AG04450 (cell line): ENCODE results near the gene RPL18A. TPM values are rescaled to one million over a fixed set of nuclear protein-coding genes. Genes with fewer than 3 reads are reported as not detected.
A peak's percentile ranks its signal among the peaks of the same experiment; 100 is the strongest.

Experiments
- CTCF ChIA-PET: fragments of 300-600, 350-600 bp; formaldehyde crosslinking; extraction: SDS; loops from one replicate; lab custom pipeline; 2022; ENCODE audit warnings: antibody characterized with exemption, inconsistent platforms; lab: Charles Lee
- POLR2A ChIA-PET: fragments of 350-600 bp; formaldehyde crosslinking; extraction: SDS; loops from one replicate; lab custom pipeline; 2021; ENCODE audit warnings: antibody characterized with exemption, inconsistent platforms; lab: Yijun Ruan, JAX
- DNase-seq: peaks from one replicate; pipeline ENCODE4 v3.0.0-alpha.2; 2011; ENCODE audit warnings: low read depth, low spot score
- H3K27ac ChIP-seq: one replicate; pipeline ENCODE4 v1.5.1; 2012; ENCODE audit warnings: low read depth, low read length, control low read depth
- H3K27me3 ChIP-seq: one replicate; pipeline ENCODE4 v1.6.0; 2012; ENCODE audit warnings: low read length; ENCODE audit not compliant: control insufficient read depth, insufficient read depth
- H3K4me3 ChIP-seq: 2 replicates; pipeline ENCODE4 v1.5.1; 2011; ENCODE audit warnings: mild to moderate bottlenecking, low read depth, low read length, control low read depth
- H3K9me3 ChIP-seq: 2 replicates; pipeline ENCODE4 v1.5.1; 2012; ENCODE audit warnings: low read length; ENCODE audit not compliant: control insufficient read depth, insufficient read depth
- CTCF ChIP-seq: IDR thresholded peaks from 2 replicates; pipeline ENCODE4 v1.5.1; 2011; ENCODE audit warnings: low read depth, low read length, control low read depth, inconsistent platforms
- polyA plus RNA-seq: library from polyadenylated mRNA; depleted of rRNA; stranded (reverse); fragments of >200 nt; gene quantifications from 2 replicates; pipeline ENCODE4 v1.2.3, GENCODE V29; 2011

Gene RPL18A
- polyA plus RNA-seq, 1 experiment = 890 TPM

- no peaks in the 10 kb centered on the region for H3K27me3 ChIP-seq
- ChIA-PET POLR2A (interaction anchor here (2.6 kb wide), 1 partner anchor 11 kb away, joined by 15 read pairs; the partner anchor contains the start of gene RPL18A), CTCF (interaction anchor here (3.4 kb wide), 1 partner anchor 11 kb away, joined by 24 read pairs; the partner anchor contains the start of gene RPL18A)
- H3K27ac ChIP-seq = no peak overlapping the region
- TF ChIP-seq CTCF = no peak
- DNase-seq = no peak
- H3K9me3 ChIP-seq = no peaks in the 10 kb centered on the region
- H3K4me3 ChIP-seq = no peak overlapping the region
Measured at GRCh38 chr19:17848595-17849292, 11.0 kb upstream of the RPL18A start.

GRCh38 chr19:17854061-17854460 is 5.6 kb upstream of the RPL18A start:
- no peak for DNase-seq
- Histone ChIP-seq H3K9me3 (no peaks in the 10 kb centered on the region), H3K27ac (no peak overlapping the region), H3K4me3 (no peak overlapping the region), H3K27me3 (no peaks in the 10 kb centered on the region)
- TF ChIP-seq CTCF = no peak
- ChIA-PET POLR2A (no interaction called here), CTCF (interaction anchor here (0.7 to 1.1 kb wide), 4 partner anchors 79 to 596 kb away, joined by 4 to 7 read pairs (median 4); partner anchors contain the start of gene CCDC124)

- peak; percentile 97 for TF ChIP-seq CTCF
- H3K9me3 ChIP-seq = no peaks in the 10 kb centered on the region; the same call in 1 of the 2 replicates
- H3K27ac ChIP-seq = no peak overlapping the region
- POLR2A ChIA-PET = interaction anchor here (1.0 kb wide), 1 partner anchor 436 kb away, joined by 4 read pairs; no protein-coding TSS in a partner anchor
- no peak overlapping the region for H3K4me3 ChIP-seq
- no peak for DNase-seq
- H3K27me3 ChIP-seq = no peaks in the 10 kb centered on the region
- CTCF ChIA-PET = interaction anchor here (0.5 to 1.4 kb wide), 9 partner anchors 9 to 547 kb away, joined by 3 to 6 read pairs (median 3); no protein-coding TSS in a partner anchor
Measured at GRCh38 chr19:17855280-17856152, 4.2 kb upstream of the RPL18A start.

- no peaks in the 10 kb centered on the region for H3K27me3 ChIP-seq
- DNase-seq = no peak
- no peaks in the 10 kb centered on the region; the same call in 1 of the 2 replicates for H3K9me3 ChIP-seq
- peak overlapping the region; percentile 94 for H3K4me3 ChIP-seq
- H3K27ac ChIP-seq = no peak overlapping the region
- no peak for TF ChIP-seq CTCF
- ChIA-PET POLR2A (interaction anchor here (0.6 to 1.8 kb wide), 6 partner anchors 10 to 614 kb away, joined by 3 to 24 read pairs (median 5); partner anchors contain the start of genes CCDC124 and JAK3), CTCF (interaction anchor here (1.4 to 1.8 kb wide), 2 partner anchors 73 to 77 kb away, joined by 5 to 28 read pairs; partner anchors contain the start of gene CCDC124)
Measured at GRCh38 chr19:17860331-17860992, 752 bp downstream of the RPL18A start.
